Prostate gland (tissue), 2 donors: ENCODE results near the gene DUSP19. TPM values are rescaled to one million over a fixed set of nuclear protein-coding genes. Genes with fewer than 3 reads are reported as not detected.

Experiments
- DNase-seq: peaks from one replicate; pipeline ENCODE4 v3.0.0-alpha.2; 2019; ENCODE audit warnings: low spot score
- H3K27ac ChIP-seq, 2 donors: fragments of 200-600 bp; sonication (generic); 2 replicates each; pipeline ENCODE4 v1.5.1; 2017 to 2019
- H3K27me3 ChIP-seq: fragments of 200-600 bp; sonication (generic); replicated peaks from 2 replicates; pipeline ENCODE4 v1.5.1; 2019; ENCODE audit not compliant: insufficient read depth
- H3K36me3 ChIP-seq, 2 donors: fragments of 200-600 bp; sonication (generic); 1 replicate in 1 of 2; 2 replicates in 1 of 2; pipeline versions ENCODE4 v1.5.1 to v1.8.1; 2017 to 2019
- H3K4me1 ChIP-seq: fragments of 200-600 bp; sonication (generic); replicated peaks from 2 replicates; pipeline ENCODE4 v1.5.1; 2019
- H3K4me3 ChIP-seq, 2 donors: fragments of 200-600 bp; sonication (generic); 2 replicates each; pipeline ENCODE4 v1.5.1; 2017 to 2019
- H3K9me3 ChIP-seq: fragments of 200-600 bp; sonication (generic); 2 replicates; pipeline ENCODE4 v1.5.1; 2017
- POLR2A ChIP-seq: fragments of 450-650 bp; IDR thresholded peaks from one replicate; pipeline ENCODE4 v1.6.1; 2016; ENCODE audit warnings: antibody characterized with exemption, mild to moderate bottlenecking
- POLR2AphosphoS5 ChIP-seq: sonication (generic); formaldehyde crosslinking; IDR thresholded peaks from one replicate; pipeline ENCODE4 v1.6.1; 2017; ENCODE audit warnings: antibody characterized with exemption
- WGBS: methylation state at CpG from one replicate; pipeline ENCODE4 v1.1.5; 2018; 5-methylcytosine and 5-hydroxymethylcytosine counted together
- intact Hi-C: fragments of 100-400 bp; cut with DNase I; formaldehyde crosslinking; loops from one replicate; pipeline ENCODE4 v1.14.2; 2022
- small RNA-seq, 2 donors: library from RNA; depleted of rRNA; stranded (forward); fragments of <200 nt; gene quantifications; one replicate each; pipeline ENCODE3, GENCODE V24; 2016
- total RNA-seq, 2 donors: library from RNA; depleted of rRNA; stranded (reverse); fragments of >200 nt; gene quantifications; one replicate each; pipeline ENCODE4 v1.1.0, GENCODE V29; 2016
- TF ChIP-seq, protein P1 (sequence below), 4 experiments: fragments of 200-600 bp in 2 of 4; fragments of 450-650 bp in 2 of 4; sonication (generic) in 2 of 4; IDR thresholded peaks; 1 replicate in 3 of 4; 2 replicates in 1 of 4; pipeline ENCODE4 v1.5.1; 2016 to 2019; ENCODE audit warnings: antibody characterized with exemption in 4 of 4, mild to moderate bottlenecking in 2 of 4, moderate library complexity in 2 of 4

Gene DUSP19
- total RNA-seq, 2 donors from 2014 or later, result 2.1 to 2.5 TPM

DNA sequence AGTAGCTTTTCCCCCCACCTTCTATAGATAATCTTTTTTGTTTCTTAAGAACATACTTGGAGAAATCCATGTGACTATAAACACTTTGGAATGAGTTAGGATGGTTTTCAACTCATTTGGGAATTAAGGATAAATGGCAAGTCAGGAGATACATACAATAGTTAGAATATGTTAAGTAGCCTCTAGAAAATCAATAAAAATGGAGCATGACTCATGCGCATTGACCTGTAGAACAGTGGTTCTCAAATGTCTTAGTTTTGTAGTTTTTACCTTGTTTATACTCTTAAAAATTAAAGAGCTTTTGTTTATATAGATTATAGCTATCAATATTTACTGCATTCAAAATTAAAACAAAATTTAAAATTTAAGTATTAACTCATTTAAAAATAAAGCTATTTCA lies 70.4 kb downstream of the DUSP19 start:
- Histone ChIP-seq H3K4me1 (no peaks in the 10 kb centered on the region), H3K27me3 (no peaks in the 10 kb centered on the region), H3K27ac (no peak overlapping the region), H3K36me3 (no peaks in the 10 kb centered on the region), H3K4me3 (no peak overlapping the region), H3K9me3 (no peaks in the 10 kb centered on the region)
- no peak for DNase-seq
- intact Hi-C loops, result no loop called here
- TF ChIP-seq POLR2A (no peak), POLR2AphosphoS5 (no peak)
- TF ChIP-seq, protein P1, sequence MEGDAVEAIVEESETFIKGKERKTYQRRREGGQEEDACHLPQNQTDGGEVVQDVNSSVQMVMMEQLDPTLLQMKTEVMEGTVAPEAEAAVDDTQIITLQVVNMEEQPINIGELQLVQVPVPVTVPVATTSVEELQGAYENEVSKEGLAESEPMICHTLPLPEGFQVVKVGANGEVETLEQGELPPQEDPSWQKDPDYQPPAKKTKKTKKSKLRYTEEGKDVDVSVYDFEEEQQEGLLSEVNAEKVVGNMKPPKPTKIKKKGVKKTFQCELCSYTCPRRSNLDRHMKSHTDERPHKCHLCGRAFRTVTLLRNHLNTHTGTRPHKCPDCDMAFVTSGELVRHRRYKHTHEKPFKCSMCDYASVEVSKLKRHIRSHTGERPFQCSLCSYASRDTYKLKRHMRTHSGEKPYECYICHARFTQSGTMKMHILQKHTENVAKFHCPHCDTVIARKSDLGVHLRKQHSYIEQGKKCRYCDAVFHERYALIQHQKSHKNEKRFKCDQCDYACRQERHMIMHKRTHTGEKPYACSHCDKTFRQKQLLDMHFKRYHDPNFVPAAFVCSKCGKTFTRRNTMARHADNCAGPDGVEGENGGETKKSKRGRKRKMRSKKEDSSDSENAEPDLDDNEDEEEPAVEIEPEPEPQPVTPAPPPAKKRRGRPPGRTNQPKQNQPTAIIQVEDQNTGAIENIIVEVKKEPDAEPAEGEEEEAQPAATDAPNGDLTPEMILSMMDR (IDR thresholded peaks at IDR 0.05), result no peak
- WGBS, result 98% methylated on average over 1 of the region's 1 CpG

DNA sequence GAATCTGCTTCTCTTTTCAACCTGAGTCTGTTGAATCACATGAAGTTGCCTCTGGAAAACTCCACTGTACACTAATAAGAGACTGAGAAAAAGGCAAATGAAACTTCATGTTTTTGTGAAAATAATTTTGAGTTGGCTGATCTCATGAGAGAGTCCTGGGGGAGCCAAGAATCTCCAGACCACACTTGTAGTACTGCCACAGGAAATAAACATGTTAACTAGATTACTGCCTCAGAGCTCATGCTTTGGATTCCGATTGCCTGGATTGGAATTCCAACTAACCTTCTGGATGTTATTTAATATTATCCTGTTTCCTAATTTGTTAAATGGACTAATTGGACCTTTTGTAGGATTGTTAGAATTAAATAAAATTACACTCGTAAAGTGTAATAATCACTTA lies 70.9 kb downstream of the DUSP19 start:
- Histone ChIP-seq H3K9me3 (no peaks in the 10 kb centered on the region), H3K27ac (no peak overlapping the region), H3K4me3 (no peak overlapping the region), H3K27me3 (no peaks in the 10 kb centered on the region), H3K4me1 (no peaks in the 10 kb centered on the region), H3K36me3 (no peaks in the 10 kb centered on the region)
- TF ChIP-seq POLR2AphosphoS5 (no peak), POLR2A (no peak)
- TF ChIP-seq, protein P1 (IDR thresholded peaks at IDR 0.05), result no peak
- WGBS, result 67% methylated on average over 2 of the region's 2 CpGs
- DNase-seq, result no peak
- intact Hi-C loops, result no loop called here

Small RNAs within 50 kb of the gene (small RNA-seq; reads per million reads assigned to genes)
- 0 reads per million in 2 donors for gene RF00599

Other genes starting within 250 kb of the DUSP19 start
- 1 to 10 TPM in 1 of 2 donors, under 1 TPM in 1; 0.91 to 7.6 TPM for gene FRZB, start 212.1 kb upstream of the DUSP19 start, total RNA-seq
- 100 to 1,000 TPM in 1 of 2 donors, 10 to 100 TPM in 1; 81.7 to 116 TPM for gene NCKAP1, start 40.3 kb upstream of the DUSP19 start, total RNA-seq
- gene NUP35, start 45.7 kb downstream of the DUSP19 start, total RNA-seq, result 10 to 100 TPM; 14.8 to 16.4 TPM